GM12891 (cell line): Measurements from ENCODE around the gene HOXD1. TPM values are rescaled to one million over a fixed set of nuclear protein-coding genes. Genes with fewer than 3 reads are reported as not detected.

Source experiments
- DNase-seq: peaks from one replicate; pipeline ENCODE4 v3.0.0; 2011; ENCODE audit warnings: low spot score; ENCODE audit not compliant: insufficient read length
- FAIRE-seq: peaks from 2 replicates; lab custom pipeline; 2011; peaks lifted over from hg19 to GRCh38; lab: Jason Lieb, UNC
- PAX5 ChIP-seq: IDR thresholded peaks from 2 replicates; pipeline ENCODE4 v1.6.1; 2011; ENCODE audit warnings: low read length, moderate library complexity, mild to moderate bottlenecking; ENCODE audit not compliant: insufficient read depth, severe bottlenecking
- POLR2A ChIP-seq: IDR thresholded peaks from 2 replicates; pipeline ENCODE4 v1.6.1; 2011; ENCODE audit warnings: low read depth, low read length, control low read depth
- POLR2AphosphoS5 ChIP-seq: IDR thresholded peaks from 2 replicates; pipeline ENCODE4 v1.6.1; 2011; ENCODE audit warnings: low read depth, low read length, control low read depth
- POU2F2 ChIP-seq: IDR thresholded peaks from 2 replicates; pipeline ENCODE4 v1.6.1; 2011; ENCODE audit warnings: low read depth, mild to moderate bottlenecking, control low read depth, low read length, moderate library complexity
- SPI1 ChIP-seq: IDR thresholded peaks from 2 replicates; pipeline ENCODE4 v1.6.1; 2011; ENCODE audit warnings: low read depth, low read length, control low read depth
- TAF1 ChIP-seq: IDR thresholded peaks from 2 replicates; pipeline ENCODE4 v1.6.1; 2011; ENCODE audit warnings: low read depth, low read length, control low read depth
- polyA plus RNA-seq: library from polyadenylated mRNA; unstranded; fragments of >200 nt; gene quantifications from one replicate; pipeline ENCODE4 v1.2.1, GENCODE V29; 2012; ENCODE audit warnings: low read depth, missing spikeins, inconsistent platforms; ENCODE audit not compliant: missing spikeins

HOXD1 gene
- polyA plus RNA-seq, result not detected

DNA sequence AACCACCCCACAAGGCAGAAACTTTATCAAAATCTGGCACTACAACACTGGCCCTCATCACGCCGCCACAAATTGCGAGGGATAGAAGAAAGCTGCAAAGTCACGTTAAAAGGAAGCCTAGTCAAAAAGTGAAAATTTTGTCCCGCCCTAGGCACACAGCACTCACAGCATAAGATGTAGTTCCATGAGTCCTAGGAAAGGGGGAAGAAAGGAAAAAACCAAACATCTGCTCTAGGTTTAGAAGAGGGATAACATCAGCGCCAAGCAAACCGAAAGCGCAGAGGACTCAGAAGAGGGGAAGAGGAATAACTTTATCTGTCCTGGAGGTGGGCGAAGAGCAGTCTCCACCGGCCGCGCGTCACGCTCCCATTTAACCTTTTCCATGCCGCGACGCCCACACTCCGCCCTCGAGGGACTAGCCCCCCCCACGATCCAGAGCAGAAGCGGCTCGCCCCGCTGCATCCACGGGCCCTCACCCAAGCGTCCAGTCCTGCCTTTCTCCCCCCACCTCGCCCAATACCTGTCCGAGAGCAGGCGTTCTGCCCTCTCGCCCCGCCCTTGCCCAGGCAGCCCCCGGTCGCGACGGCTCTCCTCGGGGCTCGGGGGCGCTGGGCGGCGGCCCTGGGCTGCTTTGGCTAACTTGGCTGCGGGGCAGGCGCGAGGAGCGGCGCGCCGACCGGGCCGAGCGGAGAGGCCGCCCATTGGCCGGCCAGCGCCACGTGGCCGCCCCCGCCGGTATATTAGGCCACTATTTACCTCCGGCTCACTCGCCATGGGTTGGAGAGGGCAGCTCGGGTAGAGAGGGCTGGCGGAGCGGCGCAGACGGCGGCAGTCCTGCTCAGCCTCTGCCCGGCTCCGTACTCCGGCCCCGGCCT, at the start of gene HOXD1:
Gene HOXD1, plus strand, starts transcription at position 770 of the 875 bp plus-strand sequence. CDS start 134 bp downstream, outside the sequence.
- no peak for DNase-seq

DNA sequence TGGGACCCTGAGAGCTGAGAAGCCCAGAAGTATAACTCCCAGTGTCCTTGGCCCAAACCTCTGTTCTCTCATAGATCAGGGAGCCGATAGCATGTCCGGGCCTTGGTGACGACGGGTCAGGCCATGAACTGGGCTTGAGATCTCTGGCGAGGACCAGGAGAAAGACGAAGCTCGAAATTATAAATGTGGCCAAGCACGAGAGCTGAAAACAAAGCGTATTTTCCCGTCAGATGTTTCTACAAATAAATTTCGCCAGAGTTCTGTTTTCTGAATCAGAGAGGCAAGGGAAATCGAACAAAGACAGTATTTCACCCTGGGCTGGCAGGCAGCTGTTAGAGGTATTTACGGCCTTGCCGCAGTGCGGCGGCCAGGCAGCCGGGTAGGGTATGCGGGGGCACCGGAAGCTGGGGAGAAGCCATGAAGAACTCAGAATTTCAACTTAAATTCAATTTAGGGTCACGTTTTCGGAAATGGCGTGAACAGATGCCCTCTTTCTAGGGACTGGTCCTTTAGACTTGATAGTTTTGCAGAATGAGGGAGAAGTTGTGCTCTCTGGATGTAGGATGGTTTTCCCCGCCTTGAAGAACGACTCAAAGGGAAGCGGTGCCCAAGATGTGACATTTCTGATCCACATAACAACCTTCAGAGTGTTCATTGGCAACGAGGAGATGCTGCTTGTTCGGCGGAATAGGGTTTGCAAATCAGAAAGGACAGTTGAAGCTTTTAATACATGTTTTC, 49.4 kb upstream of the HOXD1 start:
- FAIRE-seq, result no peak
- DNase-seq, result no peak
- no peak for TF ChIP-seq TAF1
- TF ChIP-seq PAX5, result no peak
- no peak for TF ChIP-seq POU2F2
- no peak for TF ChIP-seq SPI1
- no peak for TF ChIP-seq POLR2AphosphoS5
- no peak for TF ChIP-seq POLR2A

More for the DNA sequence above, at the start of gene HOXD1:
- FAIRE-seq, result no peak
- TF ChIP-seq POLR2A, result no peak
- TF ChIP-seq SPI1, result no peak
- no peak for TF ChIP-seq TAF1
- no peak for TF ChIP-seq POLR2AphosphoS5
- no peak for TF ChIP-seq PAX5
- no peak for TF ChIP-seq POU2F2

DNA sequence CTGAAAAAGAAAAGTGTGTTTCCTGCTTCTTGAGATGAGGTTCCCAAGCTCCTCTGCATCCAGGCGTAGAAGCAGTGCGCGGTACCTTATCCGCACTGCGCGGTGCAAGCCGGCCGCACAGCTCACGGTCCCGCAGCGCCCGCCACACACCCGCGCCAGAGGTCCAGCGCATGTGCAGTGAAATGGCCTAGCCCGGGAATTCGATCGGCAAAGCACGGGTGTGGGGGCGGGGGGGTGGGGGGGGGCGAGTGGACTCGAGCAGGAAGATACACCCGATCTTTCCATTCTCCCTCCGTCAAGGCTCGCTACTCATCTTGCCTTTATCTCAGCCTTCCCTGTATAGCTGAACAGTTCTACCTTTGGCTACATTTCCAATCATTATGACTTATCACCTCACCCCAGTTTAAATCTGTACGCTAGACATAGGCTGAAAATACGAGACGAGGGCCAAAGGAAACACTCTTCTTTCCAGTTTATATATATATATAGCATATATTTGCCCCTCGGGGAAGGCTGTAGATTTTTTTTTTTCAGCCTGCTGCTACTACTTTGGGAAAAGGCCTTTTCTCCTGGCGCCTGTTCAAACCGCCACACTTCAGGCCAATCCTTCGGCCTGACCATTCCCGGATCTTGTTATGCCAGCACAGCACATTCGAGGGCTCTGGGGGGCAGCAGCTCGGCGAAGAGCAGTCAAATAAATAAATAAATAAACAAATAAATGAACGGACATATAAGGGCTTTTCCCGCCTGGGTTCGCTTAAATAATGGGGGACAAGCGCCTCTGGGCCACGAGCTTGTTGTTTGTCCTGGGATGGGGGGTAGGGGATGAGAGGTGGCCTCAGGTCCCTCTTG, 48.6 kb upstream of the HOXD1 start:
- DNase-seq (no peak), FAIRE-seq (no peak)
- TF ChIP-seq SPI1 (no peak), POU2F2 (no peak), POLR2AphosphoS5 (no peak), POLR2A (no peak), PAX5 (no peak), TAF1 (no peak)

DNA sequence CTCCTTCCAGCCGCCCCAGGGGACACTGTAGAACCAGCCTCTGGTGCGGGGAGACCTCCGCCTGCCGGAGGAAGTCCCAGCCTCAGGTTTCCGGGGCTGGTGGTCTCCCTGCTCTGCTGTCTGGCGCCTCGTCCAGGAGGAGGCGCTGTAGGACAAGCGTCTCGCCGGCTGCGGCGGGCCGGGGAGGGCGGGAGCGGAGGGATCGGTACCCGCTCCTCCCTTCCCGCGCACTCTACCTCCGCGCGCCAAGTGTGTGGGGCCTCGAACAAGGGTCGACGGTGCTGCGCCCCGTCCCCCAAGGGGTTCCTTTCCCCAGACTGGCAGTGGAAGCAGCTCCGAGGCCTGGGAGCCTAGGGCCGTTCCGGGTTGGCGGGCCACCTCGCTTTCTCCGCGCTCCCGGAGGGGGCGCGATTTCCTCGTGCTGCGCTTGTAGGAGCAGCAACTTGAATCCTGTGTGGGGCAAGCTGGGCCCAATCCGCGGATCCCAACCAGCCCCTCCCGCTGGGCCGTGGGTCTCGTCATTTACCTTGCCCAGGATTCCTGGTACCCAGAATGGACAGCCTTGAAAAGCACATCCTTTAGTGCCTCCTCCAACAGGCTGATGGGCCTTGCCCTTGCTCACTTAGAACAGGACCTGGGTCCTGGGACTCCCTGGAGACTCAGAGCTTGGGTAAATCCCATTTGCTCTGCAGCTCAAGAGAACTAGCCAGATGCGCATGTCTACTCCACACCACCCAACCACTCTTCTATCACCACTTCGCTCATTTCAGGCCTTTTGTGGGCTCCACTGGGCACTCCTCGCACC, 47.8 kb upstream of the HOXD1 start:
- no peak for TF ChIP-seq POLR2AphosphoS5
- no peak for TF ChIP-seq TAF1
- TF ChIP-seq POU2F2, result no peak
- no peak for TF ChIP-seq PAX5
- no peak for TF ChIP-seq SPI1
- no peak for TF ChIP-seq POLR2A
- peak; percentile 95 for DNase-seq
- peak; percentile 89 for FAIRE-seq

DNA sequence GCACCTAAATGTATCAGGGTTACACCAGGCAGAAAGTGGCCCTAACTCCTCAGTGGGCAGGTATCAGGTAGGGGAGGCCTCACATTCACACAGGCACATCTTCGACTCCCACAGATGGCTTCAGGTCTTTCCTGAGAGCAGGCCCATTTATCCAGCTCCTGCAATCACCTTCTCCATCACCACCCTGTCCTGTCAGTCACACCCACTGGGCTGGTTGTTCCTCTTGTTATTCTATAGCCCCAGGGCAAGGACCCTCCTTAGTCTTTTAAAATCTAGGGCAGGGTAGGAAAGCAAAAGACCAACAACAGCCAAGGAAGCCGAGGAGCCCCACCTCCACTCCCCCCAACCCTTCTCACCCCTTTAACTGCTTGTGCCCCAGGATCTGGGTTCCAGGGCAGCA, 46.2 kb upstream of the HOXD1 start:
- TF ChIP-seq POLR2A (no peak), PAX5 (no peak)
- FAIRE-seq (no peak), DNase-seq (no peak)

DNA sequence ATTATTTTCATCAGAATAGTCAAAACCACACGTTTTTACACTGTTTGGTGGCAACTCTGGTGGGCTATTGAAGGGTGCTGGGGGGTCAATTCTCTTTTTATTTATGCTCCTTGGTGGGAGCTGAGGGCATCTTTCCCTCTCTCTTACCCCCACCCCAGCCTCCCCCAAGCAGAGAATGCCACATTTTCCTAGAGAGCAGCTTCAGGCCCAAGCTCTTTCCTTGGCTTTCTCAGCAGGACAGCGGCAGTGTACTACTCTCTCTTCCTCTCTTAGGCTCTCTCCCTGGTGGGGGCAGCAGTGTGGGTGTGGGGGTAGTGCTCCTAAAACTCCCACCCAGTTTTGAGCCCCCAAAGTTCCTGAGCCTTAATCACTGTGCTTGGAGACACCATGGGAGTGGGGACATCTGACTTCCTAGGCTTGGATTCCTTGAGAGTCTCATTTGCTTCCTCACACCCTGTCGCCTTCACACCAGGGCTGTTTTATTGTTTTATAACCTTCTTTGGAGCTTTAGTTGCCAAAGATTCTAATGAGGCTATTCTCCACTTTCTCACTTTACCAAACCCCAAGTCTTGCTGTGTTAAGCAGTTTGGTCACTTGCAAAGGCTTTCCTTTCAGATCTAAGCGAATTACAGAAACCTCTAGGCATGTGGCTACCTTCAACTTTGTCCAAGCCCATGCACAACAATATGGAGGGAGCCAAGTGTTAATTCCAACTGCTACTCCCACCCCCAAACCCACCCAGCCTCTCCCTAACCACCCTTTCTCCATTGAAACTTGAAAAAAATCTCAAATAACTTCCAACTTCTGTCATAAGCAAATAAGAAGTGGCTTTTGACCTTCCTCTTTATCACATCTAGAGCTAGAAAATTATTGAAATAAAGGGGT, 43.1 kb upstream of the HOXD1 start:
- FAIRE-seq (no peak), DNase-seq (no peak)
- no peak for TF ChIP-seq PAX5
- no peak for TF ChIP-seq POLR2A
- no peak for TF ChIP-seq TAF1
- TF ChIP-seq POU2F2, result no peak

DNA sequence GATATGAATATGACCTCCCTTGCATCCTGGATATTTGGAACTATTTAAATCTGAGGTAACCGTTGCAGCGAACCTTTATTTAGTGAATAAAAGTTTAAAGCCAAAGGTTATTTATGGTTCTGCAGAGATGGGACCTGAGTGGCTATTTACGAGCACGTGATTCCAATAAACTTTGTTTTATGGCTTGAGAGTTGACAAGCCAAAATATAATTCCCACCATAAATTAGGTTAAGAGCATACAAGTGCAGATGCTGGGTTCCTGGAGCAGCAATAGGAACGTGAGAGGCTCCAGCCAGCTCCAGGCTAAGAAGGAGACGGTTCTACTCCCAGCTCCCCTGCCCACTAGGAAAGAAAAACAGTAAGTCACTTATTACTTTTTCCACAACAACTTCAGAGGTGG, 42.4 kb upstream of the HOXD1 start:
- DNase-seq (no peak), FAIRE-seq (no peak)
- no peak for TF ChIP-seq SPI1
- TF ChIP-seq TAF1, result no peak
- no peak for TF ChIP-seq POLR2AphosphoS5
- no peak for TF ChIP-seq POU2F2
- TF ChIP-seq POLR2A, result no peak
- no peak for TF ChIP-seq PAX5
